Measurements from ENCODE around the gene HTR2B.

DNA sequence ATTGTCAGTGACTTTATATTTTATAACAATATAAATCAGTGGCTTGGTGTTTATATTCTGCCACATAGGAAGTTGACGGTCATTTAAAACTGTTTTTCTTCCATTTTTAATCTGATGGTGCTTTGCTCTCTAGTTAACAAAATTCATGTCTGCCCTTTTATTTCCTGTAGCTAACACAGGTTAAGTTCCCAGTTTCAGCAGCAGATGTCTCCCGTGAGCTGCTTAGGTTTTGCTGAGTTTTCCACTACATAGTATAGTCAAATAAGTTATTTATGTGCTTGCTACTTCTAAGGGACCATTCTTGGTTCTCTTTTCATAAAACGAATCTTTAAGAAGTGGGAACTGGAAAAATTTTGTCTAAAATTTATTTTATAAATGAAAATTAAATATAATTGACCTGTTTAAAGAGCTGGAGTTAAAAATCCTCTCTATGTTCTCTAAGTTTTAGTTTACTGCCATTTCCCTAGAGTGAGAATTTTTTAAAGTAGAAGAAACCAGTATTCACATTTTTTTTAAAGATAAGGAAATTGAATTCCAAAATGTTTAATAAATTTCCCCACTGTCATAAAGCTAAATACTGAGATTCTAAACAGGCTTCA lies 20.6 kb downstream of the HTR2B start:
- TF ChIP-seq, protein P1, sequence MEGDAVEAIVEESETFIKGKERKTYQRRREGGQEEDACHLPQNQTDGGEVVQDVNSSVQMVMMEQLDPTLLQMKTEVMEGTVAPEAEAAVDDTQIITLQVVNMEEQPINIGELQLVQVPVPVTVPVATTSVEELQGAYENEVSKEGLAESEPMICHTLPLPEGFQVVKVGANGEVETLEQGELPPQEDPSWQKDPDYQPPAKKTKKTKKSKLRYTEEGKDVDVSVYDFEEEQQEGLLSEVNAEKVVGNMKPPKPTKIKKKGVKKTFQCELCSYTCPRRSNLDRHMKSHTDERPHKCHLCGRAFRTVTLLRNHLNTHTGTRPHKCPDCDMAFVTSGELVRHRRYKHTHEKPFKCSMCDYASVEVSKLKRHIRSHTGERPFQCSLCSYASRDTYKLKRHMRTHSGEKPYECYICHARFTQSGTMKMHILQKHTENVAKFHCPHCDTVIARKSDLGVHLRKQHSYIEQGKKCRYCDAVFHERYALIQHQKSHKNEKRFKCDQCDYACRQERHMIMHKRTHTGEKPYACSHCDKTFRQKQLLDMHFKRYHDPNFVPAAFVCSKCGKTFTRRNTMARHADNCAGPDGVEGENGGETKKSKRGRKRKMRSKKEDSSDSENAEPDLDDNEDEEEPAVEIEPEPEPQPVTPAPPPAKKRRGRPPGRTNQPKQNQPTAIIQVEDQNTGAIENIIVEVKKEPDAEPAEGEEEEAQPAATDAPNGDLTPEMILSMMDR (IDR thresholded peaks at IDR 0.05): peak; percentile 84 to 91 (median 87)
- TF ChIP-seq POLR2A (IDR thresholded peaks at IDR 0.05) (no peak), POLR2AphosphoS5 (IDR thresholded peaks at IDR 0.05) (peak in 2 of 4 donors; percentile 26 to 30), EP300 (IDR thresholded peaks at IDR 0.05) (no peak)
